Stomach (tissue), 4 donors: Measurements from ENCODE around the gene PC.

Source experiments
- POLR2A ChIP-seq, 4 donors: fragments of 450-650 bp; IDR thresholded peaks; one replicate each; pipeline ENCODE4 v1.6.1; 2016; ENCODE audit warnings: antibody characterized with exemption in 4 of 4, control low read depth in 2 of 4, mild to moderate bottlenecking in 1 of 4, moderate library complexity in 1 of 4
- TF ChIP-seq, protein P1 (sequence below), 7 experiments: fragments of 450-650 bp in 4 of 7; fragments of 200-600 bp in 3 of 7; sonication (generic) in 3 of 7; IDR thresholded peaks; one replicate each; pipeline ENCODE4 v1.5.1; 2016 to 2019; ENCODE audit warnings: antibody characterized with exemption in 7 of 7, control low read depth in 2 of 7, mild to moderate bottlenecking in 1 of 7

DNA sequence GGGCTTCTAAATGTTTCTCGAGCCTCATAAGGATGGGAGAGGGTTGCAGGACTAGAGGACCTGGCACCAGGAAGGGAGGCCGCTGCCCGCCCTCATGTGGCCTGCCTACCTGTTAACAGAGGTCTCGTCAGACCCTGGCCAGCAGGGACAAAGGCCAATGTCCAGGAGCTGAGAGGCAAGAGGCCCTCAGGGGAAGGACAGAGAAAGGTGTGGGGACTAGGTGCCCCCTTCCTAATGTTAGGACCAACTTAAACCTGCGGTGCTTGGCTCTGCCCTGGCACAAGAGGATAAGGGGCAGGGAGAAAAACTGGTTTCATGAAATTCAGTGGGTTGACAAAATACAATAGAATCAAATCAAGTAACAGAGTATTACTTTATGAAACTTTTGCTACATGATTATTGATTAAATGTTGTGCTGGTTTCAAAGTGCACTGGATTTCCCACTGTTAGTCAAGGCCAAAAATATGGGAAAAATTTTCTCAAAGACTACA lies 44.8 kb upstream of the PC start:
- TF ChIP-seq, protein P1, sequence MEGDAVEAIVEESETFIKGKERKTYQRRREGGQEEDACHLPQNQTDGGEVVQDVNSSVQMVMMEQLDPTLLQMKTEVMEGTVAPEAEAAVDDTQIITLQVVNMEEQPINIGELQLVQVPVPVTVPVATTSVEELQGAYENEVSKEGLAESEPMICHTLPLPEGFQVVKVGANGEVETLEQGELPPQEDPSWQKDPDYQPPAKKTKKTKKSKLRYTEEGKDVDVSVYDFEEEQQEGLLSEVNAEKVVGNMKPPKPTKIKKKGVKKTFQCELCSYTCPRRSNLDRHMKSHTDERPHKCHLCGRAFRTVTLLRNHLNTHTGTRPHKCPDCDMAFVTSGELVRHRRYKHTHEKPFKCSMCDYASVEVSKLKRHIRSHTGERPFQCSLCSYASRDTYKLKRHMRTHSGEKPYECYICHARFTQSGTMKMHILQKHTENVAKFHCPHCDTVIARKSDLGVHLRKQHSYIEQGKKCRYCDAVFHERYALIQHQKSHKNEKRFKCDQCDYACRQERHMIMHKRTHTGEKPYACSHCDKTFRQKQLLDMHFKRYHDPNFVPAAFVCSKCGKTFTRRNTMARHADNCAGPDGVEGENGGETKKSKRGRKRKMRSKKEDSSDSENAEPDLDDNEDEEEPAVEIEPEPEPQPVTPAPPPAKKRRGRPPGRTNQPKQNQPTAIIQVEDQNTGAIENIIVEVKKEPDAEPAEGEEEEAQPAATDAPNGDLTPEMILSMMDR (IDR thresholded peaks at IDR 0.05): no peak
- TF ChIP-seq POLR2A (IDR thresholded peaks at IDR 0.05): no peak
